DMS153 treated with DMSO at 0.1 percent for 48 hours (cell line): Measurements from ENCODE around the gene SERINC2.
"Not testable (repeated sequence)": the region's sequence is repeated elsewhere in the genome, so short reads cannot be mapped to it uniquely, and the experiment has no call there.

ENCODE experiments used
- DNase-seq: peaks from one replicate; lab custom pipeline; 2025; ENCODE audit not compliant: unreplicated experiment; lab: John Stamatoyannopoulos, UW

SERINC2 gene

GRCh38 chr1:31412205-31412604 lies 808 bp upstream of the SERINC2 start:
- DNase-seq = no peak

- DNase-seq = peak; percentile 82
Measured at GRCh38 chr1:31413405-31414001, 490 bp downstream of the SERINC2 start.

GRCh38 chr1:31414980-31415370 lies 2.0 kb downstream of the SERINC2 start:
- no peak for DNase-seq

- no peak for DNase-seq
Measured at GRCh38 chr1:31415658-31416057, 2.6 kb downstream of the SERINC2 start.

GRCh38 chr1:31416101-31416736 lies 3.2 kb downstream of the SERINC2 start:
- DNase-seq = no peak

DNA sequence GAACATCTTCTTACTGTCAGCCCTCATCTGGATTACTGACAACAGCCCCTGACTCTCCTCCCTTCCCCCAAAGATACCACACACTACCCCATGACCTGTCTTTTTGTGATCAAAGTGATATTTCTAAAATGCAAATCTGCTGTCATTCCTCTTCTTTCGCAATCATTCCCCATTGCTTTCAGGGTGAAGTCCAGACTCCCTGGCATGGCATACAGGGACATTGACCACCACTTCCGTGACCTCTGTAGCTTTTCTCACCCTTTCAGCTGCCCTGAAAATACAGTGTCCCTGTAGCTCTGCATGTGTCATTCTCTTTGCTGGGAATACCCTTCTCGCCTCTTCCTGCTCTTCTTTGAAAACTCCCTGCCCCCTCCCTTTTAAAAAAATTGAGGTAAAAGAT lies 4.1 kb downstream of the SERINC2 start:
- DNase-seq = no peak

GRCh38 chr1:31418626-31419323 lies 5.8 kb downstream of the SERINC2 start:
- DNase-seq = no peak

DNA sequence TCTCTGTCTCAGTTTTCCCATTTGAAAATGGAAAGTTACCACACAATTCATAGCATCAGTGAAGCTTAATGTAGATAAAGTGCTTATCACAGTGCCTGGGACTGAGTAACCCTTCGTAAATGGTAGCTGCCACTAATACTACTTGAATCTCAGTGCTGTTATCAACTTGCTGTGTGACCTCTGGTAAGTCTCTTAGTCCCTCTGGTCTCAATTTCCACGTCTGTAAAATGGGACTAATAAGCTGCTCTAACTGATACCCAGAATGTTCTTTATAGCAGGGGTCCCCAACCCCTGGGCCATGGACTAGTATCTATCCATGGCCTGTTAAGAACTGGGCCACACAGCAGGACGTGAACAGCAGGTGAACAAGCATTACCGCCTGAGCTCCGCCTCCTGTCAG lies 7.7 kb downstream of the SERINC2 start:
- no peak for DNase-seq

- peak; percentile 33 for DNase-seq
Measured at GRCh38 chr1:31421371-31422040, 8.5 kb downstream of the SERINC2 start.

DNA sequence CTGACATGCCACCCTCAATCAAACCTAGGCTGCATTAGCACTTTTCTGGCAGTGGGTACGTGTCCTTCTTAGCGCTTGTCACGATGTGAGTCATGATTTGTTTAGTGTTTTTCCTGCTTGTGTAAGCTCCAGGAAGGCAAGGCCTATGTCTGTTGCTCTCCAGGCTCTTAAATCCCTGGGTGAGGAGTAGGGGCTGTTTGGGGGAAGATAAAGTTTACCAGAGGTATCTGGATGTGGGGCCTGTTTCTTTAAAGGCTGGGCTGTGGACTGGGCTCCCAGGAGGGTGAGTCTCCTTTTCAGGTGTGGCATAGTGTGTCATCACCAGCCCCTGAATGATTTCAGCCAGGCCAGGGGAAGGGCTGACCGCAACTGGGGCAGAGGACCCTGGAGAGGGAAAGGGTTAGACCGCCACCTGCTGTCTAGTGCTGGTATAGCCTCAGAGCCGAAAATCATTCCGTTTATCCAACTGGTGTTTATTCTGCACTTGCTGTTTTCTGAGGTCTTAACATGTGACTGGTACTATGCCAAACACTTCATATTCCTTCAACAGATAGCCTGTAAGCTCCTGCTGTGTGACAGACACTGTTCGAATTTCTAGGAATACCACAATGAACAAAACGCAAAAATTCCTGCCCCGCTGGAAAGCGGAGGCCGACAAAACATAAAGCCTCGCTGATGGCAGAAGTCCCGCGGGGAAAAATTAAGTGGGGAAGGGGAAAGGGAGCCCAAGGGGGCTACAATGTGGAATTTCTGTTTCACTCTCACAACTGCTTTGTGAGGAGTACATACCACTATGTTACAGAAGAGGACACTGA lies 9.7 kb downstream of the SERINC2 start:
- DNase-seq = peak; percentile 93

GRCh38 chr1:31423418-31423947 lies 10.5 kb downstream of the SERINC2 start:
- DNase-seq = no peak

DNA sequence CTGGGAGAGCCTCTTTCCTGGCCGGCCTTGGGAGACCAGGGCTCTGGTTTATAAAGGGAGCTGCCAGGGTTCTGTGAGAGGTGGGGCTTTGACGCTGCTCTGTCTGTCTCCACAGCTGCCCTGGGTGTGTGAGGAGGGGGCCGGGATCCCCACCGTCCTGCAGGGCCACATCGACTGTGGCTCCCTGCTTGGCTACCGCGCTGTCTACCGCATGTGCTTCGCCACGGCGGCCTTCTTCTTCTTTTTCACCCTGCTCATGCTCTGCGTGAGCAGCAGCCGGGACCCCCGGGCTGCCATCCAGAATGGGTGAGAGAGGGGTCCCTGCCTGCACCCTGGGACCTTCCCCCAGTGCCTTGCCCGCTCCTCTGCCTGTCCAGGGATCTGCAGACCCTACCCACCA lies 11.6 kb downstream of the SERINC2 start:
- DNase-seq = no peak

DNA sequence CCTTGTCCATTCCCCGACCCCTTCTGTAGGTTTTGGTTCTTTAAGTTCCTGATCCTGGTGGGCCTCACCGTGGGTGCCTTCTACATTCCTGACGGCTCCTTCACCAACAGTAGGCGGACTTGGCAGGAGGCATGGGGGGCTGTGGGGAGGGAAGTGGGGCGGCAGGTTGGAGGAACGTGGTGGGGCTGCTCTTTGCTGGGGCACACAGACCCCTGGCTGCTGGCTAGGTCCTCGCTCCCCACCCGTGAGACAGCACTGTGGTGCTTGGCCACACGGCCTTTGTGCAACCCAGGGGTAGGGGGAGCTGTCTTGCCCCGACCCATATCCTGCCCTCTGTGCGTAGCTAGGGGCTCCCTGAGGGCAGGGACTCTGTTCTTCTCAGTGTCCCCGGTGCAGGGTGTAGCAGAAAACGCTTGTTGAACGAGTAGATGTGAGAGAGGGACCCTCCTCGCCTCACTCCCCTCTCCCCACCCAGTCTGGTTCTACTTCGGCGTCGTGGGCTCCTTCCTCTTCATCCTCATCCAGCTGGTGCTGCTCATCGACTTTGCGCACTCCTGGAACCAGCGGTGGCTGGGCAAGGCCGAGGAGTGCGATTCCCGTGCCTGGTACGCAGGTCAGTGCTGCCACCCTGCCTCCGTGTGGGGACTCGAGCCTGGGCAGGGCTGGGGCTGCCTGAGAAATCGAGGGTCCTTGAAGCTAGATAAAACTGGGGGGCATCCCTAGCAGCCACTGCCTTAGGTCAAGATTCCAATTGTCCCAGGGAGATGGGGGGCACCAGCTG lies 12.5 kb downstream of the SERINC2 start:
- DNase-seq = no peak

- no peak for DNase-seq
Measured at GRCh38 chr1:31426249-31426922, 13.4 kb downstream of the SERINC2 start.

GRCh38 chr1:31427322-31427721 lies 14.3 kb downstream of the SERINC2 start:
- DNase-seq = no peak

GRCh38 chr1:31428436-31429221 lies 15.6 kb downstream of the SERINC2 start:
- no peak for DNase-seq

- DNase-seq = no peak
Measured at GRCh38 chr1:31429583-31429982, 16.6 kb downstream of the SERINC2 start.

GRCh38 chr1:31431351-31432257 lies 18.6 kb downstream of the SERINC2 start:
- not testable (repeated sequence) for DNase-seq
